ENCODE results near the gene DDX41. TPM values are rescaled to one million over a fixed set of nuclear protein-coding genes. Genes with fewer than 3 reads are reported as not detected.

The DDX41 gene
- total and polyA plus RNA-seq, 2 of the 13 experiments (the other 11 are each of a cell fraction or from before 2014, with no cell fraction given): 62.8 to 105 TPM

GRCh38 chr5:177496070-177496726, 20.6 kb downstream of the DDX41 start (continued):
- TF ChIP-seq, protein P1, sequence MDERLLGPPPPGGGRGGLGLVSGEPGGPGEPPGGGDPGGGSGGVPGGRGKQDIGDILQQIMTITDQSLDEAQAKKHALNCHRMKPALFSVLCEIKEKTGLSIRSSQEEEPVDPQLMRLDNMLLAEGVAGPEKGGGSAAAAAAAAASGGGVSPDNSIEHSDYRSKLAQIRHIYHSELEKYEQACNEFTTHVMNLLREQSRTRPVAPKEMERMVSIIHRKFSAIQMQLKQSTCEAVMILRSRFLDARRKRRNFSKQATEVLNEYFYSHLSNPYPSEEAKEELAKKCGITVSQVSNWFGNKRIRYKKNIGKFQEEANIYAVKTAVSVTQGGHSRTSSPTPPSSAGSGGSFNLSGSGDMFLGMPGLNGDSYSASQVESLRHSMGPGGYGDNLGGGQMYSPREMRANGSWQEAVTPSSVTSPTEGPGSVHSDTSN (CRISPR knock-in tag; IDR thresholded peaks at IDR 0.05): no peak
- TF ChIP-seq SNAI1 (CRISPR knock-in tag; IDR thresholded peaks at IDR 0.05; ENCODE audit: borderline replicate concordance) (no peak), NONO (IDR thresholded peaks at IDR 0.05) (no peak), NONO (CRISPR knock-in tag; conservative IDR thresholded peaks at IDR 0.05) (no peak), HOXD1 (CRISPR knock-in tag; IDR thresholded peaks at IDR 0.05) (no peak), ZFP82 (CRISPR knock-in tag; IDR thresholded peaks at IDR 0.05; ENCODE audit: borderline replicate concordance) (no peak), ZNF766 (CRISPR knock-in tag; IDR thresholded peaks at IDR 0.05; ENCODE audit: borderline replicate concordance) (no peak), REPIN1 (CRISPR knock-in tag; IDR thresholded peaks at IDR 0.05; ENCODE audit: borderline replicate concordance, low read depth) (0 out of 2 replicates have a peak, but pooled peaks have one; percentile 26), ZNF274 (CRISPR knock-in tag; IDR thresholded peaks at IDR 0.05) (0 out of 2 replicates have a peak, but pooled peaks have one; percentile 32), TBX2 (CRISPR knock-in tag; IDR thresholded peaks at IDR 0.05; ENCODE audit: borderline replicate concordance) (peak; percentile 3; the same call in 1 of the 2 replicates), JARID2 (CRISPR knock-in tag; IDR thresholded peaks at IDR 0.05; ENCODE audit: insufficient replicate concordance) (no peak), MIXL1 (CRISPR knock-in tag; IDR thresholded peaks at IDR 0.05) (no peak), PHF21A (CRISPR knock-in tag; IDR thresholded peaks at IDR 0.05) (no peak), ZNF850 (CRISPR knock-in tag; conservative IDR thresholded peaks at IDR 0.05) (no peak), HNF4G (IDR thresholded peaks at IDR 0.05; ENCODE audit: borderline replicate concordance, low read depth, low read length) (no peak), HNF4G (CRISPR knock-in tag; IDR thresholded peaks at IDR 0.05; ENCODE audit: borderline replicate concordance, low read depth) (no peak), PRDM10 (CRISPR knock-in tag; IDR thresholded peaks at IDR 0.05; ENCODE audit: low read depth) (no peak), ZNF331 (CRISPR knock-in tag; IDR thresholded peaks at IDR 0.05) (no peak), TARDBP (CRISPR knock-in tag; IDR thresholded peaks at IDR 0.05) (0 out of 2 replicates have a peak, but pooled peaks have one; percentile 57), ZUFSP (CRISPR knock-in tag; IDR thresholded peaks at IDR 0.05; ENCODE audit: borderline replicate concordance) (no peak)
- TF ChIP-seq, protein P2, sequence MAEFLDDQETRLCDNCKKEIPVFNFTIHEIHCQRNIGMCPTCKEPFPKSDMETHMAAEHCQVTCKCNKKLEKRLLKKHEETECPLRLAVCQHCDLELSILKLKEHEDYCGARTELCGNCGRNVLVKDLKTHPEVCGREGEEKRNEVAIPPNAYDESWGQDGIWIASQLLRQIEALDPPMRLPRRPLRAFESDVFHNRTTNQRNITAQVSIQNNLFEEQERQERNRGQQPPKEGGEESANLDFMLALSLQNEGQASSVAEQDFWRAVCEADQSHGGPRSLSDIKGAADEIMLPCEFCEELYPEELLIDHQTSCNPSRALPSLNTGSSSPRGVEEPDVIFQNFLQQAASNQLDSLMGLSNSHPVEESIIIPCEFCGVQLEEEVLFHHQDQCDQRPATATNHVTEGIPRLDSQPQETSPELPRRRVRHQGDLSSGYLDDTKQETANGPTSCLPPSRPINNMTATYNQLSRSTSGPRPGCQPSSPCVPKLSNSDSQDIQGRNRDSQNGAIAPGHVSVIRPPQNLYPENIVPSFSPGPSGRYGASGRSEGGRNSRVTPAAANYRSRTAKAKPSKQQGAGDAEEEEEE (CRISPR knock-in tag; IDR thresholded peaks at IDR 0.05; ENCODE audit: borderline replicate concordance): no peak

Measured in HepG2 (cell line).